ENCODE results near the gene C16orf46.

The C16orf46 gene

GRCh38 chr16:81107511-81107910 is 30.5 kb upstream of the C16orf46 start:
- no peak for DNase-seq (ENCODE audit: low spot score)
- TF ChIP-seq, protein P1, sequence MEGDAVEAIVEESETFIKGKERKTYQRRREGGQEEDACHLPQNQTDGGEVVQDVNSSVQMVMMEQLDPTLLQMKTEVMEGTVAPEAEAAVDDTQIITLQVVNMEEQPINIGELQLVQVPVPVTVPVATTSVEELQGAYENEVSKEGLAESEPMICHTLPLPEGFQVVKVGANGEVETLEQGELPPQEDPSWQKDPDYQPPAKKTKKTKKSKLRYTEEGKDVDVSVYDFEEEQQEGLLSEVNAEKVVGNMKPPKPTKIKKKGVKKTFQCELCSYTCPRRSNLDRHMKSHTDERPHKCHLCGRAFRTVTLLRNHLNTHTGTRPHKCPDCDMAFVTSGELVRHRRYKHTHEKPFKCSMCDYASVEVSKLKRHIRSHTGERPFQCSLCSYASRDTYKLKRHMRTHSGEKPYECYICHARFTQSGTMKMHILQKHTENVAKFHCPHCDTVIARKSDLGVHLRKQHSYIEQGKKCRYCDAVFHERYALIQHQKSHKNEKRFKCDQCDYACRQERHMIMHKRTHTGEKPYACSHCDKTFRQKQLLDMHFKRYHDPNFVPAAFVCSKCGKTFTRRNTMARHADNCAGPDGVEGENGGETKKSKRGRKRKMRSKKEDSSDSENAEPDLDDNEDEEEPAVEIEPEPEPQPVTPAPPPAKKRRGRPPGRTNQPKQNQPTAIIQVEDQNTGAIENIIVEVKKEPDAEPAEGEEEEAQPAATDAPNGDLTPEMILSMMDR (IDR thresholded peaks at IDR 0.05; ENCODE audit: extremely low read depth, missing control alignments): no peak

GRCh38 chr16:81106826-81107503 is 29.9 kb upstream of the C16orf46 start:
- TF ChIP-seq, protein P1 (IDR thresholded peaks at IDR 0.05; ENCODE audit: extremely low read depth, missing control alignments): no peak
- no peak for DNase-seq (ENCODE audit: low spot score)

DNA sequence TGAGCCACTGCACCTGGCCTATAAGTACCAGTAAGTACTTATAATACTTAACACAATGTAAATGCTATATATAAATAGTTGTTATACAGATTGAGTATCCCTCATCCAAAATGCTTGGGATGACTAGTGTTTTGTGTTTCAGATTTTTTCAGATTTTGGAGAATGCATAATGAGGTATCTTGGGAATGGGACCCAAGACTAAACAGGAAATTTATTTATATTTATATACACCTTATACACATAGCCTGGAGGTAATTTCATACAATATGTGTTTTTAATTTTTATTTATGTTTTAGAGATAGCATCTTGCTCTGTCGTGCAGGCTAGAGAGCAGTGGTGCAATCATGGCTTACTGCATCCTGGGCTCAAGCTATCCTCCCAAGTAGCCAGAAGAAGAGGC is 28.9 kb upstream of the C16orf46 start:
- no peak for DNase-seq (ENCODE audit: low spot score)
- TF ChIP-seq, protein P1 (IDR thresholded peaks at IDR 0.05; ENCODE audit: extremely low read depth, missing control alignments): no peak

DNA sequence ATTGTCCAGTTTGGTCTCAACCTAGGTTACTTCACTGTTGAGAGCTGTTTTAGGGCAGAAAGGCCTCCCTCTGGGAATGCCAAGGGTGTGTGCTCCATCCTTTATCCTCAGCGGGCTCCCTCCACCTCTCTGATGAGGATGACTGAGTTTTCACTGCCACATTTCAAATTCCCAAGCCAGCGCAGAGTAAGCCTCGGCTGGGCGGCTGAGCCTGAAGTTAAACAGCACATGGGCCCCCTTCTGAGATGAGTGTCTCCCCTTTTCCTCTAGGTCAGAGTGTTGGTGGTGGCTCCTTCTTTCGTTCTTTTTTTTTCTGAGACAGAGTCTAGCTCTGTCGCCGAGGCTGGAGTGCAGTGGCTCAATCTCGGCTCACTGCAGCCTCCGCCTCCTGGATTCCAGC is 24.7 kb upstream of the C16orf46 start:
- TF ChIP-seq, protein P1 (IDR thresholded peaks at IDR 0.05; ENCODE audit: extremely low read depth, missing control alignments): no peak
- DNase-seq (ENCODE audit: low spot score): no peak

DNA sequence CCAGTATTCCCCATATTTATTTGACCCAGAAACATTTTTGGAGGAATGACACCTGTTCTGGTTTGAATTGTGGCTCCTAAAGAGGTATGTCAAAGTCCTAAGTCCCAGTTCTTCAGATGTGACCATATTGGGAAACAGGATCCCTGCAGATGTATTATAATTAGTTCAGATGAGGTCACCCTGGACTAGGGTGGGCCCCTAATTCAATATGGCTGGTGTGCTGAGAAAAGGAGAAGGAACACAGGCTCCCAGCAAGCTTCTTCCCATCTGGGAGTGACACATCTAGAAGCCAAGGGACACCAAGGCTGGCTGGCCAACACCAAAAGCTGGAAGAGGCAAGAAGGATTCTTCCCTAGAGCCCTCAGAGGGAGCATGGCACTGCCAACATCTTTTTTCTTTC is 22.9 kb upstream of the C16orf46 start:
- TF ChIP-seq, protein P1 (IDR thresholded peaks at IDR 0.05; ENCODE audit: extremely low read depth, missing control alignments): no peak
- no peak for DNase-seq (ENCODE audit: low spot score)

DNA sequence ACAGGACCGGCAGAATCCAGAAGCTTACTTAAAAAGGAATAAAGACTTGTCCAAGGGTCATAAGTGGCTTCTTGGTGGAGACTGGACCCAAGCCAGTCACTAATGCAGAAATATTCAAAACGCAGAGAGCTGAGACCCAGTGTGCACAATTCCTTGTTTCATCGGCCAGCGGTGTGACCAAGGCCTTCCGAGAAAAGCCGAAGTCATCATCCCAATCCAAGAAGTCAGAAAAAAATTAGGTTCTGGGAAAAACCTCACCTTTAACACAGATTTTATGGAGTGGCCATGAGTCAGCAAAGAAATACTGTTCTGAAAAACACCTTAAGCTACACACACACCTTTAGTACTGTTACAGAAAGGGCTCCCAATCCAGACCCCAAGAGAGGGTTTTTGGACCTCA is 20.2 kb upstream of the C16orf46 start:
- TF ChIP-seq, protein P1 (IDR thresholded peaks at IDR 0.05; ENCODE audit: extremely low read depth, missing control alignments): no peak
- DNase-seq (ENCODE audit: low spot score): no peak

DNA sequence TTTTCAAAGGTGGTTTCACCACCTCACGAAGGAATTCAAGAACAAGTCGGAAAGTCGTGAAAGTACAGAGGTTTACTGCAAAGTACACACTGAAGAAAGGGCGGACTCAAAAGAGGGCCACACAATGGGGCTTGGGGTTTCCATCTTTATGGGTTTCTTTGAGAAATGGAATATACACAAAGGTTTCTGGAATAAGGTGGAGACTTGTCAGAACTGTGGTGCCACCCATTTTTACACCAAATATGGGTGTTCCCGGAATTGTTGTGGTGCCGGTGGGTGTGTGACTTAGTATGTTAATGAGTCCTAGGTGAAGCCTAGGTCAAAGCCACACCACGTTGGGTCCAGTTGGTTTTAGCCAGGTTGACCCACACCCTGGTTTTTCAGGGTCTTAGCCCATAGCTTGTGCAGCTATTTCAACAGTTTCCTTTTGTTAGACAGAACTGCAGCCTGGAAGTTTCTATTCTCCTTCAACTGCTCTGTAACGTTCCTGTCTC is 19.7 kb upstream of the C16orf46 start:
- TF ChIP-seq, protein P1 (IDR thresholded peaks at IDR 0.05; ENCODE audit: extremely low read depth, missing control alignments): no peak
- DNase-seq (ENCODE audit: low spot score): no peak

Measured in GM20000 (cell line).